Psoas muscle (tissue), 8 donors: ENCODE data around the gene OOSP1. TPM values are rescaled to one million over a fixed set of nuclear protein-coding genes. Genes with fewer than 3 reads are reported as not detected.

Experiments used
- ATAC-seq, 4 donors: fragments of 200-7000 bp; cut with Tn5 transposase; one replicate each; pipeline ENCODE4 v1.9.1; 2020; ENCODE audit warnings: moderate library complexity in 3 of 4, mild to moderate bottlenecking in 2 of 4
- DNase-seq, 2 donors: peaks; one replicate each; pipeline ENCODE4 v3.0.0-alpha.2; 2020
- H3K27ac ChIP-seq: fragments of 200-600 bp; one replicate; pipeline ENCODE4 v1.8.0; 2022
- H3K27me3 ChIP-seq, 3 donors: fragments of 200-600 bp in 1 of 3; one replicate each; pipeline versions ENCODE4 v1.6.1 to v1.8.0; 2013 to 2022; ENCODE audit warnings: low read length in 2 of 3, mild to moderate bottlenecking in 2 of 3, moderate library complexity in 1 of 3; ENCODE audit not compliant: insufficient read depth in 3 of 3
- H3K36me3 ChIP-seq, 2 donors: fragments of 200-600 bp in 1 of 2; one replicate each; pipeline versions ENCODE4 v1.6.1 to v1.8.0; 2013 to 2022; ENCODE audit warnings: low read depth in 1 of 2, mild to moderate bottlenecking in 1 of 2, moderate library complexity in 1 of 2; ENCODE audit not compliant: insufficient read depth in 1 of 2
- H3K4me1 ChIP-seq: fragments of 200-600 bp; one replicate; pipeline ENCODE4 v1.8.0; 2022
- H3K4me3 ChIP-seq: fragments of 200-600 bp; one replicate; pipeline ENCODE4 v1.8.0; 2022; ENCODE audit warnings: mild to moderate bottlenecking
- H3K9me3 ChIP-seq: fragments of 200-600 bp; one replicate; pipeline ENCODE4 v1.8.0; 2022
- CTCF ChIP-seq: fragments of 200-600 bp; IDR thresholded peaks from one replicate; pipeline ENCODE4 v1.8.0; 2022; ENCODE audit warnings: antibody characterized with exemption
- WGBS, 3 donors: extraction: QIAGEN DNeasy Blood & Tissue Kit; methylation state at CpG; one replicate each; pipeline versions ENCODE4 v1.1.6 to v1.1.7; 2013; 5-methylcytosine and 5-hydroxymethylcytosine counted together
- intact Hi-C, 2 donors: fragments of 100-400 bp; cut with DNase I; formaldehyde crosslinking; loops; one replicate each; pipeline versions ENCODE4 v1.11.0 to v1.14.2; 2022
- polyA plus RNA-seq, 3 donors: library from polyadenylated mRNA; stranded (reverse); fragments of 200-250 nt; gene quantifications; one replicate each; pipeline ENCODE4 v1.2.3, GENCODE V29; 2013
- total RNA-seq, 4 donors: library from RNA; stranded (reverse); fragmentation: NEBNext Ultra II Directional in 2 of 4; extraction: Animal tissue kit (Norgen Biotek cat#: 25700) in 2 of 4; gene quantifications; one replicate each; pipeline versions ENCODE4 v1.2.1 to v1.2.4, GENCODE V29; 2021 to 2023
- donor health status: healthy with polysubstance abuse.
- donor health status: DM: no; HTN: no; CAD: no; lungs with moderate emphysema.
- donor health status: Bipolar disorder and iron deficiency.
- donor health status: healthy.
- donor health status: DM: yes; HTN: yes; CAD: no.
- donor health status: DM: no; HTN: no; CAD: no.
- donor health status: DM: no; HTN: no; CAD: no.
- donor health status: DM: yes; HTN: yes; CAD: no.

OOSP1 gene
- total and polyA plus RNA-seq, 7 donors, result 0.22 TPM; not detected in 6

DNA sequence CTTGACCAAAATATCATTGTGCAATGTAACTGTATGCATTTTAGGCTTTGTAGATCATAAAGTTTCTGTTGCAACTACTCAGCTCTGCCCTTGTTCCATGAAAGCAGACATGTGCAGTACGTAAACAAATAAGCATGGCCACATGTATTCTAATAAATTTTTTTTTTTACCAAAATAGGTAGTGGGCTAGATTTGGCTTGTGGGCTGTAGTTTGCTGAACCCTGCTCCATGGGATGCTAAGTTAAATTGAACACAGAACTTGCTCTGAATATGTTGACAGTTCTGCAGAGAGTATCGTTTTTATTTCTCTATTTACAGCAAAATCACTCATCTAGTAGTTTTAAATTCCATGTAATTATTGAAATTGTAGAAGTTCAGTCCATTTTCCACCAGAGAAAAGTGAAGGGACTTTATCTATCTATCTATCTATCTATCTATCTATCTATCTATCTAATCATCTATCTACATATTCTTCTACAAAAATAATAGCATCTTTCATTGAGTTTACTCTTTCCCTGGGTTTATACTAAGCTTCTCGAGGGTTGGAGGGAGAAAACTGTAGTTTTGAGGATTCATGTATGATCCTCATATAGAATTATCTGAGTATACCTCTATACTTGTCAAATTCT lies 16.1 kb downstream of the OOSP1 start:
- no peak for TF ChIP-seq CTCF
- ATAC-seq, result no peak
- intact Hi-C loops, result no loop called here
- Histone ChIP-seq H3K27me3 (no peaks in the 10 kb centered on the region), H3K27ac (no peak overlapping the region), H3K4me3 (no peak overlapping the region), H3K36me3 (no peaks in the 10 kb centered on the region), H3K9me3 (no peaks in the 10 kb centered on the region), H3K4me1 (no peaks in the 10 kb centered on the region)
- WGBS, 3 donors, result 61 to 69% (median 62%) methylated on average over 3 of the region's 3 CpGs
- no peak for DNase-seq

DNA sequence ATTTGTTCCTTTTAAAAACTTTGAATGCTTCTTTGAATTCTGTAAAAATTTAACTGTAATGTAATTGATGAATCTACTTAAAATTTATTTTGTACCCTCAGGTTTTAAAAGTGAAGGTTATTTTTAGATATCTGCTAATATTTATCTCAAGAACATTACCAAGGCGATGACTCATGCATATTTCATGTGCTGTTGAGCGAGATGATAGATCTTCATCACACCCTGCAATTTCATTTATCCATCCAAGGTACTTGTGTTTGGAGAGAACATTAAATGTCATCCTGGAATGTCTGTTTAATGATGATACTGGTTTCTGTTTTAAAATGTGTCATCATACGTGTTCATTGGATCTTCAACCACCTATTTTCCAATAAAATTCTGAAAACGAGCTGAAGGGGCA lies 18.9 kb downstream of the OOSP1 start:
- H3K36me3 ChIP-seq, result no peaks in the 10 kb centered on the region
- no peak overlapping the region for H3K27ac ChIP-seq
- no peaks in the 10 kb centered on the region for H3K27me3 ChIP-seq
- H3K4me1 ChIP-seq, result no peaks in the 10 kb centered on the region
- no peak for TF ChIP-seq CTCF
- no peaks in the 10 kb centered on the region for H3K9me3 ChIP-seq
- intact Hi-C loops, result no loop called here
- H3K4me3 ChIP-seq, result no peak overlapping the region
- WGBS, 3 donors, result 67 to 70% (median 68%) methylated on average over 4 of the region's 4 CpGs
- DNase-seq, result no peak
- ATAC-seq, result no peak

DNA sequence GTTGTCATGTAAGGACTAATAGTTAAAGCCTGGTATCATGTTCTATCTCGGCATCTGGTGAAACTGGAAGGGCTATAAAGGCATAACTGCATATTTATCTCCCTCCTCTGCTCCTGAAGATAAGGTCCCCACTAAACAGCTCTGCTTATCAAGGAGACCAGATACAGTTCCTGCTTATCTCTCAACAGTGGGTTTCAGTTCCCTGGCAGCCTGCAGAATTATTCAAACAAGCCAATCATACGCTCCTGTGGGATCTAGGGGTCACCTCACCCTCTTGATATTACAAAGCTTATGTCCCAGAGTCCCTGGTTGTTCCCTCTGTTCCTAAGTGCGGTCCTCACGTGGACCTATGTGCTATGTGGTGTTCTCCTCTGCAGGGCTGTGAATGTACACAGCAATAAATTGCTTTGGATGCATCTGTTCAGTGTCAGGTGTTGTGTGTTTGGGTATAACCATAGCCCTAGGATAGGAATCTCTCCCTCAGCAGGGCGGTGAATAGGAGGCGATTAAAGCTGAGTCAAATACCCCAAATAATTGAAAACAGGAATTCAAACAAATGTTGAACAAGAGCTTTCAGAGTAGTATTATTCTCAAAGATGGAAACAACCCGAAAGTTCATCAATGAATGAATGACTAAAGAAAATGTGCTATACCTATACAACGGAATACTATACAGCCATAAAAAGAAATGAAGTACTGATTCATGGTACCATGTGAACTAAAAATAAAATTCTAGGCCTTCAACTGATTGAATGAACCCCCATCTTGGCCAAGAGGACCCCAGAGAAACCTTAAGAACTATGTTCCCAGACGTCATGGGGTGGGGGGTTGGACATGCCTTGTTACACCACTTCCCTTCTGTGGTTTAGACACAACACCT lies 22.5 kb downstream of the OOSP1 start:
- intact Hi-C loops, result no loop called here
- no peak for TF ChIP-seq CTCF
- DNase-seq, result no peak

GRCh38 chr11:59962107-59962482 lies 23.9 kb downstream of the OOSP1 start:
- ATAC-seq, result no peak
- no peak overlapping the region for H3K4me3 ChIP-seq
- no peaks in the 10 kb centered on the region for H3K4me1 ChIP-seq
- H3K36me3 ChIP-seq, result no peaks in the 10 kb centered on the region
- WGBS, 3 donors, result 73 to 86% (median 86%) methylated on average over 2 of the region's 2 CpGs
- TF ChIP-seq CTCF, result no peak
- intact Hi-C loops, result no loop called here
- no peak overlapping the region for H3K27ac ChIP-seq
- DNase-seq, result no peak
- H3K27me3 ChIP-seq, result no peaks in the 10 kb centered on the region
- no peaks in the 10 kb centered on the region for H3K9me3 ChIP-seq

More for the DNA sequence above, 22.5 kb downstream of the OOSP1 start:
- no peak for ATAC-seq
- 77 to 81% (median 77%) methylated on average over 9 of the region's 9 CpGs for WGBS, 3 donors
- Histone ChIP-seq H3K4me1 (no peaks in the 10 kb centered on the region), H3K27me3 (no peaks in the 10 kb centered on the region), H3K27ac (no peak overlapping the region), H3K9me3 (no peaks in the 10 kb centered on the region), H3K4me3 (no peak overlapping the region), H3K36me3 (no peaks in the 10 kb centered on the region)
